ENCODE results near the gene MEF2B. TPM values are rescaled to one million over a fixed set of nuclear protein-coding genes. Genes with fewer than 3 reads are reported as not detected.
"Not testable (repeated sequence)": the region's sequence is repeated elsewhere in the genome, so short reads cannot be mapped to it uniquely, and the experiment has no call there.

The MEF2B gene
- total RNA-seq, 1 experiment from 2014 or later = not detected

DNA sequence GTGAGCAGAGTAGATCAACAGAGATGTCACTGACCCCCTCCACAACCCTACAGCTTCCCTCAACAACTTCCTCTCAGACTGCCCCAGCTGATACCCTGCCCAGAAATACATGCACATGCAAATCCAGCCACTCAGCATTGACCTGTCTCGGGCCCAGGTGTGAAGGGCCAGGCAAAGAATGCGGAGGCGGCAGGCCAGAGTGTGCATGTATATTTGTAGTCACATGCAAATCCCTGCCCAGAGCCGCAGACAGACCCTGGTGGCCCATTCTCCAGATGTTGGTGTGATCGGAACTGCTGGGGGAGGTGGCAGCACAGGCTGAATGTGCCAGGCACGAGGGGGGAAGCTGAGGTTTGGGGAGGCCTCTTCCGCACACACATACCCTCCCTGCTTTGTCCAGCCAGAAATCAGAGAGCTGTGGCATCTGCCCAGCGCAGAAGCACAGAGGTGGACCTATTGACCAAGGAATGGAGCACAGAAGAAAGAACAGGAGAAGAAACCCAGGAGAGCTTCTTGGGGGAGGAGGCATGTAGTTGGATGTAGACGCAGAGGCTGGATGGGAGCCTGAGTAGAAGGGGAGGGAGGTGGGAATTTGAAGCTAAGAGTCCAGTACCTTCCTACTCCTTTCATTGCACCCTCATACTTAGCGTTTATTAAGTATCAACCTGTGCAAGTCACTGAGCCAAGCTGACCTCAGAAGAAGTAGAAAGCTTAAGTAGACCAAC lies 14.4 kb downstream of the MEF2B start:
- no peak for DNase-seq (ENCODE audit: low spot score)

DNA sequence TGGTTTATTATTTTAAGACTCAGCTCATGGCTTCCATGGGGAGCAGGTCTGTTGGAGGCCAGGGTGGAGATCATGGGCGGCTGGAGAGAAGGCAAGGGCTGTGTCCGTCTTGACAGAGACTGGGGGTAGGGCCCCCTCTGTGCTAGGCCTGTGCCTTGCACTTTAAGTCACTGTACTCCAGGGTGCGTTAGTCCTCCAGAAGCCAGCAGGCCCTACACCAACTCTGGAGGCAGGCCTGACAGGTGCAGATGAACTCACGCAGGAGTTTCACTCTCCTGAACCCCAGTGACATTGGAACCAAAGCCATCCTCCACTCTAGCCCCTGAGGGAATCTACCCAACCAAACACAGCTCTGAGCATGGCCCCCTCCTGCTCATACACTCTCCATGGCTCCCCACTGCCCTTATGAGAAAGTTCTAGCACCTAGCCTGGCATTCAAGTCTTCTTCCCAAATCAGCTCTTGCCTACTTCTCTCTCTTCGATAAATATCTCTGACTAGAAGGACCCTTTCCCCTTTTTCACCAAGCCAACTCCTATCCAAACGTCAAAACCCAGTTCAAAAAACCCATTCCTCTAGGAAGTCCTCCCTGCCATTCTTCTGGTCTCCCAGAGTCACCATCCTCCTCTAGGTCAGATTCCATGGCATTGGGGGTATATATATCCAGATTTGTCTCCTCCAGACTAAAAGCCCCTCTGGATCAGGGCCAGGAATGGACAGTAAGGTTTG lies 15.1 kb downstream of the MEF2B start:
- DNase-seq (ENCODE audit: low spot score) = no peak

DNA sequence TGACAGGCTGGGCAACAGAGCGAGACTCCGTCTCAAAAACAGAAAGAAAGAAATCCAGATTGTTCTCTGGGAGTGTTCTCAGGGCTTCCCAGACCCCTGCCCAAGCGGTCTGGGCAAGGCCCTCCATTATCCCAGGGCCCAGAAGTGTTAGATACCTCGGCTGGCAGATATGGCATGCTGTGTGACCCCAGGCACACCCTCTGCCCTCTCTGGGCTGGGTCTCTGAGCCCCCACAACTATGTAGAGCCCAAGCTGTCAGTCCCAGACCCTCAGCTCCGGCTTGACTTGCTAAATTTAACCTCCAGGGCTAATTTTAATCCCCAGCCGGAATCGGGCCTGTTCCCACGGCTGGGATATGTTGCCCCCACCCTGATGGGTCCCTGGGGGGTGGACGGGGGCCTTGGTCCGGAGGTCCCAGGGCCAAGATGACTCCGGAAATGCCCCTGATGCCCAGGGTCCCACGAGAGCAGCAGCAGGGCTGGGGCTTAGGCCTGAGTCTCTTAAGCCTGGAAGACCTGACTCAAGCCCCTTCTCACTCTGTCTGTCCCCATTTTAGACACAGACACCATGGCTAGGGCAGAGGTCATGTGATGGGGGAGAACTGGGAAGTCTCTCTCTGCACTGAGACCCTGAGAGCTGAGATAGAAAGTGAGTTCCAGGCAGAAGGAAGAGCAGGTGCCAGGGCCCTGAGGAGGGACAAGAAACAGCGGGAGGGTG lies 17.2 kb downstream of the MEF2B start:
- no peak for DNase-seq (ENCODE audit: low spot score)

DNA sequence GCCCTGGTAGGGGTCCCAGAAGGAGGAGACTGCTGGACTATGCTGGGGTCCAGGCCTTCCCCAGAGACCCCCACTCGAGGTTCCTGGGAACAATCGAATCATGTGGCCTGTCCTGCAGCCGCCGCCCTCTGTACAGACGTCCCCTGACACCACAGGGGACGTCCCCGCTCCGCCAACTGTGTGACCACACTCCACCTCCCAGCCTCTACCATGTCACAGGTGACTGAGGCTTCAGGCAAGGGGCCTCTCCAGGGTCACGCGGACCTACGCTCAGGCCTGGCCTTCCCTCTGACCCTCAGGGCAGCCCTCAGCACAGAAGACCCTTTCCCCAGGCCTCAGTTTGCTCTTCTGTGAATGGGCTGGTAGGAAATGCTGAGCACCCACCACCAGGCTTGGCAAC lies 18.6 kb downstream of the MEF2B start:
- DNase-seq (ENCODE audit: low spot score) = no peak

DNA sequence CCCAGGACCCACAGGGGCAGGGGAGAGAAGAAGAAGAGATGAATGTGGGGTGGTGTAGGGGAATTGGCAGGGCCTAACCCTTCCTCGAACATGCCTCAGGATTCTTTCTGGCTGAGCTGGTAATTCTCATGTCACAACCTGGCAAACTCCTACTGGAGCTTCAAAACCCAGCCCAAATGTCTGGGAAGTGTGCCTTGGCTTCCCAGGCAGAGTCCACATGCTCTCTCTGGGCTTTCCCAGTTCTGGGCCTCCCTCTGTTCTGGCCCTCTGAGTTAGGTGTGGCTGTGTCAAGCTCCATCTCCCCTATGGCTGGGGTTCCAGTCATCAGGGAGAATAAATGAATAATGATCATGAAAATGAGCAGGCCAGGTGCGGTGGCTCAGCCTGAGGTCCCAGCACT lies 20.6 kb downstream of the MEF2B start:
- no peak for DNase-seq (ENCODE audit: low spot score)

DNA sequence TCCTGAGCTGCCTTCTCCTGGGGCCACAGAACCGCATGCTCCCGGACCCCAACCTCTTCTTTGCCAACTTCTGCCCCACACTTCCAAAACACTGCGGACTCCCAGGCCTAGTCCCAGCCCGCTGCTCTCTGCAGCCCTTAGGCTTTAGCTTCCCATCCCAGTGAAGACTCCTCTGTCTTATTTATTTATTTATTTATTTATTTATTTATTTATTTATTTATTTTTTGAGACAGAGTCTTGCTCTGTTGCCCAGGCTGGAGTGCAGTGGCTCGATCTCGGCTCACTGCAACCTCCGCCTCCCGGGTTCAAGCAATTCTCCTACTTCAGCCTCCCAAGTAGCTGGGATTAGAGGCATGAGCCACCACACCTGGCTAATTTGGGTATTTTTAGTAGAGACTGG lies 21.6 kb downstream of the MEF2B start:
- not testable (repeated sequence) for DNase-seq (ENCODE audit: low spot score)

DNA sequence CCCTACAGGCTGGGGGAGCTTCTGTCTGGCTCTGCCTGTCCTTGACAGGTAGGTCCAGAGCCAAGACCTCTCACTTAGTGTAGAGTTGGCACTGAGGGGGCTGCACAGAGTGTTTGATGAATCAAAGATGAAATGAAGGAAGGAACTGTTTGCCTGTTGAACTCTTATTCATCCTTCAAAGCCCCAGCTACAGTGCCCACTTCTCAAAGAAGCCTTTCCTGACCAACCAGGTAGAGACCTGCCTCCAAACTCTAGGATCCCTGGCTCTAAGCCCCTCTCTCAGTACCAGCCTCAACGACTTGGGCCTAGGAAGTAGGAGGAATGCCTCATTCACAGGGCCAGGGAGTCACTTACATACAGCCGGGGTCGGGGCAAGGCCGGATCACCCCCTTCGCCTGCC lies 22.7 kb downstream of the MEF2B start:
- DNase-seq (ENCODE audit: low spot score) = no peak

DNA sequence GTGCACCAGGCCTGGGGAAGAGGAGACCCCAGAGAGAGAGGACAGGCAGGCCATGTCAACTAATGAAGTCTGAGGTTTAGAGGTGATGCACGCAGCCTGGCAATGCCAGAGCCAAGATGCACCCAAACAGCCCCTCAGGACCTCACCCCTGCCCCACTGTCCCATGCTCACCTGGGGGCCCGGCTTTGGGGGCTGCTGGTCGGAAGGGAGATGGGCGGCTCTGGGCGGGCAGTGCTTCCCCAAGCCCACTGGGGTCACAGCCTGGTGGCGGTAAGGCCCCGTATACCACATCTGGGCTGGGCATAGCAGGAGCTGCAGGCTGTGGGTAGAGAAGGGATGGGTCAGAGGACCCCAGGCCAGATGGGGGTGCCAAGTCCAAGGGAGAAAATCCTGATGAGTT lies 23.2 kb downstream of the MEF2B start:
- DNase-seq (ENCODE audit: low spot score) = no peak

DNA sequence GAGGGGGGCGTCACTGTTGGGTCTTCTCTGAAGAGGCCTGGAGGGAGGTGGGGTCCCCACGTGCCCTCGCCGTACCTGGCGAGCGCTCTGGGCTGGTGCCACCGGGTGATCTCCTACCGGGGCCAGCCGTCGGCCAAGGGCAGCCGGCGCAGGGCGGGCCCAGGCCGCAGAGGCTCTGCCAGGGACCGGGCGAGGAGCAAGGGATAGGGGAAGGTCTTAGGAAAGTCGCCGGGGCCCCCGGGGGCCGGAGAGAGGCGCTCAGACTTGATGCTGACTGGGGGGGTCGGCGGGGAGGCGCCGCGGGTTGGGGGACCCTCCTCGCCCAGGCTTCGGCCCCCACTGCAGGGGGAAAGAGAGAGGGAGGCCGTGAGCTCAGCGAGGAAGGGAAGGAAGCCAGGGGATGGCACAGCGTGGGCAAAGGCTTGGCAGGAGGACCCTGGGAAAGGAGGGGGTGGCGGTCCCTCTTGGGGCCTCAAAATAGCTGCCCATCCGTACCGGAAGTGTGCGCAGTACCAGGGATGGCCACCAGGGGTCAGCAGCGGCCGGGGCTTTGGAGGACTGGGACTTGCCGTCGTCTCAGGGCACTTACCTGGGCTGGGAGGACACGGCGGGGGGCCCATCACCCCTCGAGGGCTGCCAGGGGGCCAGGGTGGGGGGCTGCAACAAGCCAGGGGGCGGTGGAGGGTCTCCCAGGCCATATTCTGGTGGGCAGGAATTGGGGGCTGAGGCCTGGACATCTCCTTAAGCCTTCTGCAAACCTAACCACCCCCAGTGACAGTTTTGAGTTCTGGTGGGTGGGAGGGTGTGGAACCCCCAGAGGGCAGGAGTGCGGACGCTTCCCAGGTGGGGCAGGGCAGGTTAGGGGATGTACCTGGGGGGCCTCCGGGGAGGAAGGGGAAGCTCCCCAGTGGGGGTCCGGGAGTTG lies 24.1 kb downstream of the MEF2B start:
- peak; percentile 34 for DNase-seq (ENCODE audit: low spot score)

DNA sequence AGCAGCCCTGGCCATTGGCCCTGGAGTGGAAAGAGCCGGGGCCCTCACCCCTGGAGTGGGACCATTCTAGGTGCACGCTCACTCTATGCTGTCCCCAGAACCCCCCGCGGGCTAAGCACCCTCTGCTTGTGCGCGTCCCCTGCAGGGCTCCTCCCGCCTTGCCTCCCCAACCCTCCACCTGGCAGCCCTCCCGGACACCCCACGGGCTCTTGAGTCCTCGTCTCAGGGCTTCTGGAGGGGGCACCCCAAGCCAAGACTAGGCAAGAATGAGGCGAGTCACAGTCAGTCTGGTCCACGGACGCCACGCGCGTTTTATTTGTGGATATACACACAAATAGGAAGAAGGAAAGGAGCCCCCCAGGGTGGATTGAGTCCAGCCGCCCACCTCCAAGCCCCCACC lies 24.8 kb downstream of the MEF2B start:
- DNase-seq (ENCODE audit: low spot score) = no peak

DNA sequence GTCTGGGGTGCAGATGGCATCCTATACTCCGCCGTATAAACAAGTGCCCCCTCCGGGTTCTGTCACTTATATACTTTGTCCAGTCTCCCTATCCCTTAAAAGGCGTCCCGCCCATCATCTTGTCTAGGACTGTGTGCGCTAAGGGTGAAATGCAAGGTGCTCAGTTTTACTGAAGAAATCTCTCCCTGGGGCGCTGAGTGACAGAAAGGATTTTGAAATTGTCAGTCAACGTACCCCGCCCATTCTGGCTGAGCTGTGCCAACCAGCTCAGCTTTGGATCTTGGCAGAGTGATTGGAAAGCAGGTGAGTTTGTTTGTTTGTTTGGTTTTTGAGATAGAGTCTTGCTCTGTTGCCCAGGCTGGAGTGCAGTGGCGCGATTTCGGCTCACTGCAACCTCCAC lies 27.7 kb downstream of the MEF2B start:
- no peak for DNase-seq (ENCODE audit: low spot score)

DNA sequence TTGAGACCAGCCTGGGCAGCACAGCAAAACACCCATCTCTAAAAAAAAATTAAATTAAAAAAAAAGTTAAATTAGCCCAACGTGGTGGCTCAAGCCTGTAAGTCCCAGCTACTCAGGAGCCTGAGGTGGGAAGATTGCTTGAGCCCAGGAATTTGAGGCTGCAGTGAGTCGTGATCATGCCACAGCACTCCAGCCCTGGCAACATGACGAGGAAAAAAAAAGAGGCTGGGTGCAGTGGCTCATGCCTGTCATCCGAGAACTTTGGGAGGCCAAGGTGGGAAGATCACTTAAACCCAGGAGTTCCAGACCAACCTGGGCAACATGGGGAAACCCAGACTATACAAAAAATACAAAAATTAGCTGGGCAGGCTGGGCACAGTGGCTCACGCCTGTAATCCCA lies 29.6 kb downstream of the MEF2B start:
- DNase-seq (ENCODE audit: low spot score) = no peak

DNA sequence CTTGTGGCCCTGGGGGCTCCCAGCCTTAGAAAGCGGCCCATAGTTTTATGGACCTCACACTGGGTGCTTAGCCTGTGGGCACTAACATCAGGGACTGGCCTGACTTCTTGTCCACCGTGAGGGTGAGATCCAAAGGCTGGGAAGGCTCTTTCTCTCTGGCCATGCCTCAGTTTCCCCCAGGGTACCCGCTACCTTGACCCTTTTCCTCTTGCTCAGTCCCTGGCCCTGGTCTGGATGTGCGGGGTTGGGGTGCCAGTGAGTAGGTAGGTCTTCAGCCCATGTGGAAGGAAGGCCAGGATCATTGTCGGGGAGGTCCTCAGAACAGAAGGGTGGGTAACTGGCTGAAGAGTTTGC lies 30.2 kb downstream of the MEF2B start:
- no peak for DNase-seq (ENCODE audit: low spot score)

DNA sequence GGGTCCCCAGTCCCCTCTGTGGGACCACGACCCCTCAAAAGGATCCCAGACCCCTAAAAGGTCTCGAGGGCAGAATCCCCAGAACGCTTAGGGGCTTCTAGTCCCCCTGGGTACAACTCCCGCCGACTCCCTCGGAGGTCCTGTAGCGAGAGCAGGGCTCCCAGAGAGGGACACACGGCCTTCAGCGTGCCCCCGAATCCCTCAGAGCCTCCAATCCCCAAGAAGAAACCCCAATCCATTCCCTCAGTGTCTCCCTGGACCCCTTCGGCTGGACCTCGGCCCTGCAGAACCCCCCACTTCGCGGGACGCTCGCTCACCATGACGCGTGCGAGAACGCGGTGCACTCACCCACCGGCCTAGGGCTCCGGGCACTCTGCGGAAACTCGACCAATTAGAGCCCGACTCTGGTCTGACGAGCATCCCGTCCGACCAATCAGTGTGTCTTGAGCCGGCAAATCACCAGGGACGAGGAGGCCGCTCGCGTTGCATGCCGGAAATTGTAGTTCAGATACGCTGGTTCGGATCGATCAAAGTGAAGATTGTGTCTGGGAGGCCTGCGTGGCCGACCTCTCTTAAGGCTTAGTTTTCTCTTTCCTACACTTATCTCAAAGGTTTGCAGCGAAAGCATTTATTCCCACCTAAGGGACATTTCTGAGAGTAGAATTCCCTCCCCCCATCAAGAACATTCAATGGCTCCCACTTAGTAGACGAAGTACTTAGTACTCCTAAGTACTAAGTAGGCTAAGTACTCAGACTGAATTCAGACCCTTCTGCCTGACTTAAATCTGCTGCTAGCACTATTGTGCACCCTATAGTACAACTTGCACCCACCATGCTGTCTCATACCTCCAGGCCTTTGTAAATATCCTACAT lies 31.7 kb downstream of the MEF2B start, which contains the start of gene TMEM161A:
TMEM161A (minus strand) TSS at position 370 of the 873 bp plus-strand sequence; CDS start at position 320, 50 bp downstream.
- peak; percentile 98 for DNase-seq (ENCODE audit: low spot score)

DNA sequence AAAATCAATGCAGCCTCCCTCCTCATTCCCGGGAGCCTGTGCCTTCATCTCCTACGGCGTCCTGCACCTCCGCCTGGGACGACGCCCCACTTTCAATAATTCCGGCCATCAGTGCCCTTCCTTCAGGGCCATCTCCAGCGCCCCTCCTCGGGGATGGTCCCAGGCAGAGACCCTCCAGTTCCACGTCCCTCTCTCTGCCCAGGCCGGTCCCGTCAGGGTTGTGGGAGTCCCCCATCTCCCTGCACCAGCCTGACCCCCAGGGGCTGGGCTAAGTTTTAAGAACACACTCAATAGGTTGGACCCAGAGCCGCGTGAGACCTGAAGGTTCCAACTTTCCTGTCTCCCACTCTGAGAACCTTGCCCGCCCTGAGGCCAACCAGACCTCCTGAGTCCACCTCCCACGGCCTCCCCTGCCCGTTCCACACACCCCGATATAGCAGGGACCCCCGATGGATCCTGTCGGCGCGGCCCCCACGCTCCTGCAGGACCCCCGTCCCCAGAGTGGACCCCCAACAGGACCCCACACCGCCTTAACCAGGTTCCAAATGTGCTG lies 32.4 kb downstream of the MEF2B start:
- DNase-seq (ENCODE audit: low spot score) = no peak

DNA sequence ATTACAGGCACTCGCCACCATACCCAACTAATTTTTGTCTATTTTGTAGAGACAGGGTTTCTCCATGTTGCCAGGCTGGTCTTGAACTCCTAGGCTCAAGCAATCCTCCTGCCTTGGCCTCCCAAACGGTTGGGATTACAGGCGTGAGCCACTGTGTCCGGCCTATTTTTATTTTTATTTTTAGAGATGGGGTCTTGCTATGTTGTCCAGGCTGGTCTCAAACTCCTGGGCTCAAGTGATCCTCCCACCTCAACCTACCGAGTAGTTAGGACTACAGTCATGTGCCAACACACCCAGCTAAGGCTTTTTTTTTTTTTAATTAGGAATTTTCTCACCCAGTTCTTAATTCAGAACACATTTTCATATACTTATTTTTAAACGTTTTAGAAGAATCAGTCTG lies 34.4 kb downstream of the MEF2B start:
- not testable (repeated sequence) for DNase-seq (ENCODE audit: low spot score)

DNA sequence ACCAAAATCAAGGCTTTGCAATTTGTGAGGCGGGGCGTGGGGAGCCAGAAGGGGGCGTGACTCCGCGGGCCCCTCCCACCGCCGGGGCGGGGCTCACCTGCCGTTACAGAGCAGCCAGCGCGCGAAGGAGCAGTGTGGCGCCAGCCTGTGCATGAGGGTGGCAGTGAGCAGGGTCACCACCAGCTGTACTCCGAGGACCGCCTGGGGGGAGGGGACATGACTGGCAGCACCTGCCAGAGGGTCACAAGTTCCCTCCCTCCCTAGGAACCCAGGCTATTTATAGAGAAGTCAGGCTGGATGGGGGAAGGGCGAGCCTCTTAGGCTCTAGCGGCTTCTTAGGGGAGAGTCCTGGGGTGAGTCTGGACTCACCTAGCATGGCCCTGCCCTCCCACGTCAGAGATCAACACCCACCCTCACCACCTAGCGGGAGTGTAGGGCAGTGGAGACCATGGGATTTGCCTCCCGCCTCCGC lies 35.3 kb downstream of the MEF2B start:
- no peak for DNase-seq (ENCODE audit: low spot score)

DNA sequence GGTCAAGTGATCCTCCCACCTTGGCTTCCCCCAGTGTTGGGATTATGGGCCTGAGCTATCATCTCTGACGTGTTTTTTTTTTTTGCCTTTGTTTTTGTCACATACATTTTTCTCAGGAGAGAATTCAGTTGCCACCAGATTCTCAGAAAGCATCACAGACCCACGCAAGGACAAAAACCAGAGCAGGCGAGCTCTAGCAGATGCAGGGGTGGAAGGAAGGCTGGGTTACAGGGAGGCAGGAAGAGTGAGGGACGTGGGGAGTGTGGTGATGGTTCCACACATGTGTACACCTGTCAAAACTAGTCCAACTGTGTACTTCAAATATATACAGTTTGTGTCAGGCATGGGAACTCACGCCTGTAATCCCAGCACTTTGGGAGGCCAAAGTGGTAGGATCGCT lies 36.1 kb downstream of the MEF2B start:
- DNase-seq (ENCODE audit: low spot score) = no peak

DNA sequence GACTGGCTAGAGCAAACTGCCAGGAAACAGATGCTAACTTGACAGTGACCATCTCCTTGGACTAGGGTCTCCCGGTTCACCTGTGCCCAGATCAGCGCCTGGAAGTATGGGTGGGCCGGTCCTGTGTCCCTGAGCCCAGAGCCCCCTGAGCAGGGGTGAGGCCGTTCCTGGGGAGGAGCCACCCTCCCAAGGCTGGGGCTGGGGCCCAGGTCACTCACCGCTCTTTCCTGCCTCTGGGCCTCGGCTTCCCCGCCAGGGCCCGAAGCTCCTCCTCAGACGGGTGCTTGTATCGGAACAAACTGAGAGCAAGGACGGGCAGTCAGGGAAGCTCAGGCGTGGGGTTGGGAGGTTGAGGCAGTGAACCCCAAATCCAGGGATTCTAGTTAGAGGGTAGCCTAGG lies 37.2 kb downstream of the MEF2B start:
- DNase-seq (ENCODE audit: low spot score) = no peak

DNA sequence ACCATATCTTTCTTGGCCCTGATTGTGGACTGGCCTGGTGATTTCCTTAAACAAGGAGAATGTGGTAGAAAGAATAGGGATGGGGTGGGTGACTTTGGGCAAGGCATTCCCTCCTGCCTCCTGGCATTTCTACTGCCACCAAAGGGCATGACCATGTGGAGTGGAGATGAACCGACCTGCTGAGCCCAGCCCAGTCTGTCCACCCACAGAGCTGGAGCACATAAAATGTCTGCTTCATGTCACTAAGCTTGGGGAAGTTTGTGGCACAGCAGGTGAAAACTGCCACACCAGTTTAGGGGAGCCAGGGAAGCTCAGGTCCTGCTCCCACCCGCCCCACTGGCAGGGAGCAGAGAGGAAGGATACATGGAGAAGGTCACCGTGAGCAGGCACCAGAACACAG lies 38.1 kb downstream of the MEF2B start:
- DNase-seq (ENCODE audit: low spot score) = no peak

Measured in A172 (cell line).